Loucy (cell line): ENCODE data around the gene RAB14.

Source experiments
- CTCF ChIP-seq: fragments of 200-600 bp; sonication (generic); conservative IDR thresholded peaks from 2 replicates; pipeline ENCODE4 v1.5.1; 2014; ENCODE audit warnings: mild to moderate bottlenecking, antibody characterized with exemption, low read length
- EZH2phosphoT487 ChIP-seq: fragments of 200-600 bp; IDR thresholded peaks from 2 replicates; pipeline ENCODE4 v1.6.1; 2018; ENCODE audit warnings: antibody characterized with exemption, mild to moderate bottlenecking, moderate library complexity, borderline replicate concordance

GRCh38 chr9:121143771-121144170 lies 57.9 kb downstream of the RAB14 start:
- TF ChIP-seq CTCF (no peak), EZH2phosphoT487 (no peak)
